ENCODE results near the gene EPHA7.

GRCh38 chr6:93210908-93211307, 208.5 kb downstream of the EPHA7 start:
- TF ChIP-seq, protein P1, sequence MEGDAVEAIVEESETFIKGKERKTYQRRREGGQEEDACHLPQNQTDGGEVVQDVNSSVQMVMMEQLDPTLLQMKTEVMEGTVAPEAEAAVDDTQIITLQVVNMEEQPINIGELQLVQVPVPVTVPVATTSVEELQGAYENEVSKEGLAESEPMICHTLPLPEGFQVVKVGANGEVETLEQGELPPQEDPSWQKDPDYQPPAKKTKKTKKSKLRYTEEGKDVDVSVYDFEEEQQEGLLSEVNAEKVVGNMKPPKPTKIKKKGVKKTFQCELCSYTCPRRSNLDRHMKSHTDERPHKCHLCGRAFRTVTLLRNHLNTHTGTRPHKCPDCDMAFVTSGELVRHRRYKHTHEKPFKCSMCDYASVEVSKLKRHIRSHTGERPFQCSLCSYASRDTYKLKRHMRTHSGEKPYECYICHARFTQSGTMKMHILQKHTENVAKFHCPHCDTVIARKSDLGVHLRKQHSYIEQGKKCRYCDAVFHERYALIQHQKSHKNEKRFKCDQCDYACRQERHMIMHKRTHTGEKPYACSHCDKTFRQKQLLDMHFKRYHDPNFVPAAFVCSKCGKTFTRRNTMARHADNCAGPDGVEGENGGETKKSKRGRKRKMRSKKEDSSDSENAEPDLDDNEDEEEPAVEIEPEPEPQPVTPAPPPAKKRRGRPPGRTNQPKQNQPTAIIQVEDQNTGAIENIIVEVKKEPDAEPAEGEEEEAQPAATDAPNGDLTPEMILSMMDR (IDR thresholded peaks at IDR 0.05), result no peak
- no peak for TF ChIP-seq POLR2A (IDR thresholded peaks at IDR 0.05)
